Activated T-cell treated with anti-CD3 and anti-CD28 coated beads for 4 hours (primary cell): Measurements from ENCODE around the gene ENPP7.
A peak's percentile ranks its signal among the peaks of the same experiment; 100 is the strongest.

Source experiments
- DNase-seq: peaks from one replicate; pipeline ENCODE4 v3.0.0-alpha.2; 2020

The ENPP7 gene

DNA sequence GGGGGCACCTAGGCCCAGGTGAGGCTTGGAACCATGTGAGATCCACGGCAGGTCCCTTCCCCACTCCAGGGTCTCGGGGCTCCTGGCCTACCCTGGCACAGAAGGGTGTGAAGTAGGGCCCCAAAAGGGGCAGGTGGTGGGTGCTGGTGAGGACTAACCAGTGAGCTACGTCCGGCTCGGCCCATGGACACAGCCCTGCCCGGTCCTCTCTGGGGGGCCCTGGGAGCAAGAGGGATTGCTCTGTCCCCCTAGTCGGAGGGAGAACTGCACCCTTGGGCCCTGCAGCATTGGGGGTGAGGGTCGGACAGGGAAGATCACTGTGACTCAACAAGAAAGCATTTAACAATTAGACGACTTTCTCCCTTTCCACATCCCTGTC lies 2.9 kb downstream of the ENPP7 start:
- no peak for DNase-seq

DNA sequence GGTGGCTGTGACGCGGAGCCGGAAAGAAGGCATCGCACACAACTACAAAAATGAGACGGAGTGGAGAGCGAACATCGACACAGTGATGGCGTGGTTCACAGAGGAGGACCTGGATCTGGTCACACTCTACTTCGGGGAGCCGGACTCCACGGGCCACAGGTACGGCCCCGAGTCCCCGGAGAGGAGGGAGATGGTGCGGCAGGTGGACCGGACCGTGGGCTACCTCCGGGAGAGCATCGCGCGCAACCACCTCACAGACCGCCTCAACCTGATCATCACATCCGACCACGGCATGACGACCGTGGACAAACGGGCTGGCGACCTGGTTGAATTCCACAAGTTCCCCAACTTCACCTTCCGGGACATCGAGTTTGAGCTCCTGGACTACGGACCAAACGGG lies 4.4 kb downstream of the ENPP7 start:
- no peak for DNase-seq

DNA sequence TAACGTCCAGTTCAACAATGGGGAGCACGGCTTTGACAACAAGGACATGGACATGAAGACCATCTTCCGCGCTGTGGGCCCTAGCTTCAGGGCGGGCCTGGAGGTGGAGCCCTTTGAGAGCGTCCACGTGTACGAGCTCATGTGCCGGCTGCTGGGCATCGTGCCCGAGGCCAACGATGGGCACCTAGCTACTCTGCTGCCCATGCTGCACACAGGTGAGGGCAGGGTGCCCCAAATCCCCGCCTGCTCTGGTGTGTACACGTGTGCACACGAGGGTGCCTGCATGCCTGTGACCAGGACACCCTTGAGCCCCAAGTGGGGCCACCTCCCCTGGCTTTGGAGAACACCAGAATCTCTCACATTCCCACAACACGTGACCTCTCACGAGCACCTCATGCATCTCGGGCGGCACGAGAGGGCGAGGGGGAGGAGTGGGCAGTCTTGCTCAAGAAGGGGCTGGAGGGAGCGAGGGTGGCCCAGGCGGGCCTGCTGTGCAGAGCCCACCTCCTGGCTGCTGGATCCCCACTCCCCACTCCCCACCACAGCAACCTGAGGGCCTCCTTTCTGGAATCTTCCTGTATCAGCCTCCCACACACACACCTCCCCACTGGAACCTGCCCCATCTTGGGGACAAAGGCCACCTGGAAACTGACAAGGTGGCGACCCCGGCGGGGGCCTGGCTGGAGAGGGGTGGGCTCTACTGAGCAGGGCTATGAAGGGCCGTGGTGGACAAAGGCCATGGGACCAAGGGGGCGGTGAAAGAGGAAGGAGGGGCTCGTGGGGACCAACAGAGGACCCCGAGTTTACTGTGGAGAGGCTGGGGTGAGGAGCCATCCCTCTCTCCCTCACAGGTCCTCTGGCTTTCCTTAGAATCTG lies 6.5 kb downstream of the ENPP7 start:
- no peak for DNase-seq

DNA sequence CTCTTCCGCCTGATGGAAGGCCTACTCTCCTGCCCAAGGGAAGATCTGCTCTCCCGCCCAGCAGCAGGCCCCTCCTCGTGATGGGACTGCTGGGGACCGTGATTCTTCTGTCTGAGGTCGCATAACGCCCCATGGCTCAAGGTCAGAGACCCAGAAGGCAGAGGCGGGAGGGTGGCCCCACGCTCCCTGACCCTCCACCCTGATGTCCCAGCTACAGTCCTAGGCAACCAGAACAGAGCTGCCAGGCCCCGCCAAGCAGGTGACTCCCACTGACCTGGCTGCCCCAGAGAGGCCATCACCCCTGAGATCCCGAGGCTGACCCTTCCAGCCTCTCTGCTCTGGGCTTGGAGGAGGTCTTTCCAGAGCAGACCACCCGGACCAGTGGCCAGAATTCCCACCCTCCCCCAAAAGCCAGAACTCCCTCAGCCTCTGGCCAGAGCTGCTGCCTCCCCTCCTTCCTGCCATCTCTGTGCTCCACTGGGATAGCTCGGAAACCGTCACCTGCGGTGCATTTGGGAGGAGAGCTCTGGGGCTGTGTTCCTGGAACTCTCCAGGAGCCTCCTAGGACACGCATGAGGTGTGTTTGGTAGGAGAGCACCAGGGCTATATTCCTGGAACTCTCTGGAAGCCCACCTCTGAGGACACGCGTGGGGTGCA lies 7.3 kb downstream of the ENPP7 start:
- no peak for DNase-seq

DNA sequence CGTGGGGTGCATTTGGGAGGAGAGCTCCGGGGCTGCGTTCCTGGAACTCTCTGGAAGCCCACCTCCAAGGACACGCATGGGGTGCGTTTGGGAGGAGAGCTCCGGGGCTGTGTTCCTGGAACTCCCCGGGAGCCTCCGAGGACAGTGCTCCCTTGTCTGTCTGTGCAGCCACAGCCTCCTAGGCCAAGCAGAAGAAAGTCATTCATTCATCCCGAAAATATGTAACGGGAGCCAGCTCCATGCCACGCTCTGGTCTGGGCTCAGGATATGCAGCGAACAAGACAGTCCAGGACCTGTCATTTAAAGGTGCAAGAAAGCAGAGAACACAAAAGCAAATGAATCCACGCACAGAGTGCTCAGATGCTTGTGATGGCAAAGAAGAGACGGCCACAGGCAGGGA lies 7.9 kb downstream of the ENPP7 start:
- DNase-seq = no peak

DNA sequence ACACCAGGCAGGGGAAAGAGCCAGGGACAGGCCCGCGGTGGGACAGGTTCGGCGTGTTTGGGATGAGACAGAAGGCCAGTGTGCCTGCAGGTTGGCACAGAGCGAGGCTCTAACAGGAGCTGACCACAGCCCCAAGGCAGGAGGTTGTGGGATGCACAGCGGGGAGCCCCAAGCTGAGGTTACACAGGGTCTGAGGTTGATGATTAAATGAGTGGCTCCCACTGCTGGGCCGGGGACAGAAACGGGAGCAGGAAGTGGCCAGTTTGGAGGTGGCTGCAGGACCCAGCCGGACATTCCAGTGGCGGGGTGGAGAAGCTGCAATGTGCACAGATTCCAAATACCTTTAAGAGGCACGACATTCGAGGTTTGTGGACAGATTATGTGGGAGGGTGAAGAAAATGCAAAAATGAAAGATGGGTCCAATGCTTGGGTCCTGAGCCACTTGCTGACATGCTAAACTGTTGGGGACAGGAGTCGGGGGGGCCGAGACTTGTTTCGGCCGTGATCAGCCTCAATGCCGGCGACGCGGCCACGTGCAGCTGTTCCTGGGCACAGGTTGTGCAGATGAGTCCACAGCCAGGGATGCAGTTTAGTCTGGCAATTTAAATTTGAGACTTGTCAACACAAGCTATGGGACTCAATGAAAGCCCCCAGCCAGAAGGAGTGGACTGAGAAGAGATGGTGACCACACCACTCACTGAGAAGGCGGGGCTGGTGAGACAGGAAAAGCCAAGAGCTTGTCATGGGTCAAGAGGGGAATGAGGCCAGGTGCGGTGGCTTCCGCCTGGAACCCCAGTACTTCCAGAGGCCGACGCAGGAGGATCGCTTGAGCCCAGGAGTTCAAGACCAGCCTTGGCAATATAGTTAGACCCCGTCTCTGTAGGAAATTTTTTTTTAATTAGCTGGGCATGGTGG lies 8.7 kb downstream of the ENPP7 start:
- no peak for DNase-seq

DNA sequence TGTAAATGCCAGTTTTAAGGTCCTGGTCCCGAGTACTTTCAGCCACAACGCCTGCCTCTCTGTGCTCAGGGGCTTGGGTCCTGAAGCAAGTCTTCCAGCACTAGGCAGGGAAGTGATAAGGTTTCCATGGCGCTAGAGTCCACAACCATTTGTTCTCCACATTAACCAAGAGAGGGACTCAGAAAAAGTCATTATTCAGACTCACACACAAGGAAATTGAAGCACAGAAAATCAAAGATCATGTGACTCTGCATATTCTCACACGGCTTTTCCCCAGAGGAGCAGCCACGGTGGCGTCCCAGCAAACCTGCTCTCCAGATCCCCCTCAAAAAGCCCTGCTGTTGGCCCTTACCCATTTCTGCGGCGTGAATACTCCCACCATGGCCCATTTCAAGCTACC lies 9.7 kb downstream of the ENPP7 start:
- DNase-seq = no peak

DNA sequence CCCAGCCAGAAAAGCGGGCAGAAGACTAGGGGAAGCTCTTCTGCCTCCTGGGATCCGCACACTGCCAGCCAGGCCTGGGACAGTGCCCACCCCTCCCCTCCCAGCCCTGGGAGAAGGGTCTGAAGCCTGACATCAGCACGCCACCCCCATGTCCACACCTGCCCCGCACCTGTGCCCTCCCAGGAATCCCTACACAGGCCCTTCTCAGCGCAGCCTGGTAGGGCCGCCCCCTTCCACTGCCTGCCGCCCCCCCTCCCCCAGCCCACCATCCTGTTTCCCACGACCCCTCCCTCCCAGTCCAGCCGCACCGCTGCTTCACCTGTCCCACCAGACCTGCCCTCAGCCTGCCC lies 10.6 kb downstream of the ENPP7 start:
- DNase-seq = no peak

DNA sequence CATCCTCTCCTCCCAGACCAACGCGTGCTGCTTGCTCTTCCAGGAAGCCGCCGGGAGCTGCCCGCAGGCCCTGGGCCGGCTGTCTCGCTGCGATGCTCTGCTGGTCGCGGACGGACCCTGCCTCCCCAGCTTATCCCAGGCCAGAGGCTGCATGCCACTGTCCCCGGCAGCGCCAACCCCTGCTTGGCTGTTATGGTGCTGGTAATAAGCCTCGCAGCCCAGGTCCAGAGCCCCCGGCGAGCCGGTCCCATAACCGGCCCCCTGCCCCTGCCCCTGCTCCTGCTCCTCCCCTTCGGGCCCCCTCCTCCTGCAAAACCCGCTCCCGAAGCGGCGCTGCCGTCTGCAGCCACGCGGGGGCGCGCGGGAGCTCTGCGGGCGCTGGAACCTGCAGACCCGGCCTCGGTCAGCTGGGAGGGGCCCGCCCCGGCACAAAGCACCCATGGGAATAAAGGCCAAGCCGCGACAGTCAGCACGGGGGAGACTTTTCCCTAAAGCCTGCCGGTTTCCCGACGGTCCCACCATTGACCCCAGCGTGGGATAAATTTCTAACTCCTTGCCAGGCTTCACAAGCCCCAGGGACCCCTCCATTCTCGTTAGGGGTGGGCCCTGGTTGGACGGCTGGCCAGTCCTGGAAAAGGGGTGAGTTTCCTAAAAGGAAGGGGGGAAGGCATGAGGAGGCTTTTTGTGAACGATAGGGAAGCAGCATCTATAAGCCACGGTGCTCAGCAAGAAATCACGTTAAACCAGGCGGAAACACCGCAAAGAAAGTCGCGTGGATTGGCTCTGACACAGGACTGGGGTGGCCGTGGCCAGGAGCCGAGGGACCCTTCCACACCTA lies 11.2 kb downstream of the ENPP7 start:
- peak; percentile 59 for DNase-seq

DNA sequence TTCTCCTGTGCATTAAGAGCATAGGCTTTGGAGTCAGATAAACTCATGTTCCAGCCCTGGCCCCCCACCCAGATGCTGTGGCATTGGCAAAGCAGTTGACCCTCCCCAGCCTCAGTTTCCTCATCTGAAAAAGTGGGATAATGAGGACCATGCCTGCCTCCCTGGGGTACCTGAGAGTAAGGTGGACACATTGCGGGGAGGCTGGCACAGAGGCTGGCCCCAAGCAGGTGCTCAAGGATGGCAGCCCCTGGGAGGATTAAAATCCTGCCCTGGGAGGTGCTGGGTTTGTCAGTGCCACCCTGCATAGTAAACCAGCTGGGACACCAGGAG lies 11.8 kb downstream of the ENPP7 start:
- DNase-seq = no peak

DNA sequence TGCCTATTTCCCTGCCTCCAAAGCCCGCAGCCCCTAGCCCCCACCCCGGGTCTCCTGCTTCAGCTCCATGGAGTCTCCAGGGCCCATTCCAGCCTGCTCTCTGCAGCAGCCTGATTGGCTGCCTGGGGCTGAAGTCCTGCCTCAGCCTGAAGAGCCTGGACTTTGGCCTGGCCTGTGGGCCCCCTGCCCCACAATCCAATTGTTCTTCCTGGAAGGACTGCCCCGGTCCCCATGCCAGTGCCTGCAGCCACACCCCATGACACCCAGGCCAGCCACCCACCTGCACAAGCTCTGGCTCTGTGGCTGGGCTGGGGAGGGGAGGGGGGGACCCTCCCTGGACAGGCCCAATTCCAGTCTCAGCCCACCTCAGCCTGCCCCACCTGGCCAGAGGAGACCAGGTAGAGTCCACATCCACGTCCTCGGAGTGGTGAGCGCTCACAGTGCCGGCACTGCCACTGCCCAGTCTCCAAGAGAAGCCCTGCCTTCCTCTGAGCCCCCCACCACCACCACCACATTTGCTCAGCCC lies 12.3 kb downstream of the ENPP7 start:
- DNase-seq = no peak

DNA sequence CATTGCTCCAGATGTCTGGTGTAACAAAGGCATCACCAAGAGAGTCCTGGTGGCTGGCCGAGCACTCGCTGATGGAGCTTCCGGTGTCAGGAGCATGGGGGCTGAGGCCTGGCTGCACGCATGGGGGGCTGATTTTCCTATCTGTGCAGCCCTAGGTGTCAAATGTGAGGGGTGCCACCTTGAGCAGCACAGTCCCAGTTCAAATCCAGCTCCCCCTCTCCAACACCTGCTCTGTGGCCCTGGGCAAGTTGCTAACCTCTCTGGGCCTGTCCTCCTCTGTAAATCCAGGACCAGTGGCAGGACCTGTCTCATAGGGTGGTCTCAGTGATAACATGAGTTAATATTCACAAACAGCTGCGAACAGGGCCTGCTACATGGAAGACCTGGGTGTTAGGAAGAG lies 12.9 kb downstream of the ENPP7 start:
- DNase-seq = no peak

DNA sequence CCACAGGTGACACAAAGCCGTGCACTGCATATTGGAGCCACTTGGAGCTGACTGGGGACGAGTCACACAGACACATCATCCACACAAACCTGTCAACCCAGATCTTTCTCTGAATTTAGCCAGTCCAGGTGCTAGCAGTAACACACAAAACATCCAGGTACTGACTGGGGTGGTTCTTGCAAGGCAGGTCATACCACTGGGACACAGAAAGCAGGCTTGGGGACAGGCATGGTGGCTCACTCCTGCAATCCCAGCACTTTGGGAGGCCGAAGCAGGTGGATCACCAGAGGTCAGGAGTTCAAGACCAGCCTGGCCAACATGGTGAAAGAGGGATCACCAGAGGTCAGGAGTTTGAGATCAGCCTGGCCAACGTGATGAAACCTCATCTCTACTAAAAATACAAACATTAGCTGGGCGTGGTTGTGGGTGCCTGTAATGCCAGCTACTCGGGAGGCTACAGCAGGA lies 14.9 kb downstream of the ENPP7 start:
- DNase-seq = no peak

DNA sequence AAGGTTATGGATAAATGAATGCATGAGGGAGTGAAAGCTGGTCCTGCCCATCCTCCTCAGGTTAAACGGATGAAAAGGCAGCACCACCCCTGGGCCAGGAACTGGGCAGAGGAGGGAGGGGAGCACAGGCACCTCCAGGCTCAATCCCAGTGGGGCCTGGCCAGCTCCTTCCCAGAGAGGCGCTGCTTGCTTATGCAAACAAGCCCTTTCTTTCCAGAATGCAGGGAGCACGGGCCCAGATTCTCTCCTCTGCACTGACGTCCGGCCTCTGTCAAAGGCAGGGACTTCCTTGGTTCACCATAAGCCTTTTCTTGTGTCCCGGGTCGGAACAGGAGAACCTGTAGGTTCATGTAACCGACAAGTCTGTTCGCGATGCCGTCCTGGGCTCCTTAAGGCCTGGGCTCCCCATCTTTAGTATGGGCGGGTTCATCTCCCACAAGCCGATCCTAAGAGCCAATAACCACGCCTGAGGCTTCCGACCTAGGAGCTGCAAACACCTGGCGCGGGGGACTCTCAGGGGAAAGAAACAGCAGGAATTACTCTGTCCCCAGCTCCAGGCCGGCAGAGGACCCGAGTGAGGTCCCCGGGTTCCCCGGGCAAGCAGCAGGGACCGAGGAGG lies 16.3 kb downstream of the ENPP7 start:
- DNase-seq = no peak

DNA sequence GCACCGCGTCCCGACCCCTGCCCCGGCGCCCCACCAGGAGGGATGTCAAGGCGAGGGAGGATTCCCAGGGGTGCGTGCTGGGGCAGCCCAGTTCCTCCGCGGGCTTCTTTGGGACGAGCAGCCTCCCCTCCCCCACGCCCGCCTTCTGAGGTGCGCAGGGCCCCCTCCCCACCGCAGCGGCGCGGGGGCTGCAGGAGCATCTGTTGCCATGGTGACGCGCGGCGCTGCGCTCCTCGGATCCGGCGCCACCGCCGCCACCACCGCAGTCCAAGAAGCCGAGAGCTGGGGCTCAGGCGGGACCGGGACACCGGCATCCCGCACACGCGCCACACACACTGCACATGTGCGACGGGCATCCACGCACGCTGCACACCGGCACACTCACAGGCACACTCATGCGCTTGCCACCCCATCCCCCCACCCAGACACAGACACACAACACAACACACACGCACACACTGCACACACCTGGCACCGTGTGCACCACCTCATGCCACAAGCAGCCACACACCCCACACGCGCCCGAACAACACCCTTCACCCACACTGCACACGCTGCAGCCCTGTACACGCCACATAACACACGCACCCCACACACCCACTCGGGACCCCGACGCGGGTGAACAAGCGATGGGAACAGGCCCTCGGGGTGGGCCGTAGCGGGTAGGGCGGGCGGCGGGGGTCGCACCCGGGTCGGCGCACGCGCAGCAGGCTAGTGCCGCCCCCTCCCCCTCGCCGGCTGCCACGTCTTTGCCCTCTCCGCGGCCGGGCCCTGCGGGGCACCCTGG lies 17.0 kb downstream of the ENPP7 start:
- DNase-seq = no peak

DNA sequence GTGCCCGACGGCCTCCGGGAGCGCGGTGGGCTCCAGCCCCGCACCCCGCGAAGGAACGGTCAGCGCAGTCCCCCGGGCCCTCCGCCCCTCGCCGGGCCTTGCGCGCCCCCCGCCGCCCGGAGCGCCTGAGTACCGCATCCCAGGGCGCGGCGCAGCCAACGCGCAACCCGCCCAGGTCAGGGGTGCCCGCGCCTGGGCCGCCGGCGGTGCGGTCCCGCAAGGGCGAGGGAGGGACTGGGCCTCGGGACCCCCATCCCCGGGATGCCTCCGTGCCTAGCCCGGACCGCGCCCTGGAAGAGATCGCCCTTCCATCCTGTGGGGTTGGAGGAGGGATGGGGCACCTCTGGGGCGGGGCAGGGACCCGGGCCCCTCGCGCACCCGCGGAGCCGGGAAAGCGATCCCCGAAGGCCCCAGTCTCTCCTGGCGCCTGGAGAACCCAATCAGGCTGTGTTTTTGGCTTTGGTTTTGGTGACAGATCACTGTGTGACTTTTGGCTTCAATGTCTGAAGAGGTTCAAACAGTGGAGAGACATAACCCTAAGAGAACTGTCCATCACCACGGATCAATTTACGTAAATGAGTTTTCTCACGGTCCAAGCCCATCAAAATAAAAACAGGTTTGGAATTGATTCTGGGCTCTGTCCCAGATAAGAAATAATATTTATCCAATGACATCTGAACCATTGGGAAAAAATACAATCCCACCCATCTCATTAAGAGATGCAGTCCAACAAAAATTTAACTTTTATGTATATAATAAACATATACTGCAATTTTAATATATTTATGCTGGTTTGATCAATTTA lies 17.8 kb downstream of the ENPP7 start:
- DNase-seq = no peak

DNA sequence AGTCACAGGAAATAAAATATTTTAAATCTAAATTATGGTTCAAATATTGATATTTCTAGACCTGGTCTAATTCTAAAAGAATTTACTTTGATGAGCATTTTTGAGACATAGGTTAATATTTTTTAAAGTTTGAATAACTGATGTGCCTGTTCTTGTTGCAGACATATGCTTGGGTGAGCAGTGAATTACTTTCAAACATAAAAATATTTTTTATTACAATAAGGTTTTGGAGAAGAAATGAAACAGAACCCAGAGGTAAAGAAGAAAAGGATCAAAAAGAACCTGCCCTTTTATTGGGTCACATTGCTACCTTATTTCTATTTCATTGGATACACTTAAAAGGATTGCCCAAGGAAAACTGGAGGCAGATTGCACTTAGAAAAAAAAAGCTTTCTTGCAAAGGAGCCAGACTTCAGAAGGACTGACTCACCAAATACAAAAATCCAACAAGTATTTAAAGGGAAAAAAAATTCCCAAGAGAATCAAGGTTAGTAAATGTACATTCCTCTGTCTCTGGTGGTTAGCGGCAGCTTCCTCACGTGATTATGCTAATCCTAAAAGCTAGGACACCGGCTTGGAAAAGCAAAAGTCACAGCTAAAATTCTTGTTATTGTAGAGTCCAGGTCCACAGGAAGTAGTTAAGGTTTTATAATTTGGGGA lies 18.5 kb downstream of the ENPP7 start:
- no peak for DNase-seq

DNA sequence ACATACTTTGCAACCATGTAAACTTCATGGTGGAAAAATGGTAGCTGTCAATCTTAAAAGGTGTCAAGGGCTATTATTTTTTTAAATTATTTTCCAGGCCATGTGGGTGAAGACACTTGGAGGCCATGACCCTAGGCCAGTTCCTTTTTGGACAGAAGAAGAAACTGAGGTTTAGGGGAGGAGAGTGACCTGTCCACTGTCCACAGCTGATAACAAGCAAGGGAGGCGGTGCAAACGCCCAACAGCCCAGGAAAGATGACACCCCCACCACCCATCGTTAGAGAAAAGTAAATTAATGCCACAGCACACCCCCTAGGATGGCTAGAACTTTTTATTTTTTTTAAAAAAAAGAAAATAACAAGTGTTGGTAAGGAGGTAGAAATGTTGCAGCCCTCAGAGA lies 19.2 kb downstream of the ENPP7 start:
- no peak for DNase-seq

DNA sequence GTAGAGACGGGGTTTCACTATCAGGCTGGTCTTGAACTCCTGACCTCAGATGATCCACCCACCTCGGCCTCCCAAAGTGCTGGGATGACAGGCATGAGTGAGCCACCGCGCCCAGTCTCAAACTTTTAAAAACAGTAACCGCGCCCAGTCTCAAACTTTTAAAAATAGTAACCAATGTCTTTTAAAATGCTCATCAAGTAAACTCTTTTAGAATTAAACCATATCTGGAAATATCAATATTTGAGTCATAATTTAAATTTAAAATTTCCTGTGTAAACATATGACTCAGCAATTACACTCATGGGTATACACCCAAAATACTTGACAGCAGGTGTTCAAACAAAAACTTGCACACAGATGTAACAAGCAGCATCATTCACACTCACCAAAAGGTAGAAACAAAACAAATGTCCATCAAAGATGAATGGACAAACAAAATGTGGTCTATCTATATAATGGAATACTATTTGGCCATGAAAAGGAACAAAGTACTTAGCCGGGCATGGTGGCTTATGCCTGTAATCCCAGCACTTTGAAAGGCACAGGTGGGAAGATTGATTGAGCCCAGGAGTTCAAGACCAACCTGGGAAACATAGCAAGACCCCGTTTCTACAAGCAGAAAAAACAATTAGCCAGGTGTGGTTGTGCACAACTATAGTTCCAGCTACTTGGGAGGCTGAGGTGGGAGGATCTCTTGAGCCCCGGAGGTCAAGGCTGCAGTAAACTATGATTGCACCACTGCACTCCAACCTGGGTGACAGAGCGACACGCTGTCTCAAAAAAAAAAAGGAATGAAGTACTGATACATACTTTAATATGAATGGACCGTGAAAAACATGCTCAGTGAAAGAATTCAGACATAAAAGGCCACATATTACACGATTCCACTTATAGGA lies 20.2 kb downstream of the ENPP7 start:
- DNase-seq = no peak
